OCI-LY3 (cell line): ENCODE measurements around the gene SLC28A1.
A peak's percentile ranks its signal among the peaks of the same experiment; 100 is the strongest.

Experiments
- H2AFZ ChIP-seq: fragments of 200-600, 300-600 bp; shearing (Covaris generic); 2 replicates; pipeline ENCODE4 v1.6.0; 2014; ENCODE audit warnings: antibody characterized with exemption, low read depth, low read length
- H3K27ac ChIP-seq: fragments of 200-600, 300-600 bp; sonication (generic); 2 replicates; pipeline ENCODE4 v1.5.1; 2014; ENCODE audit warnings: mild to moderate bottlenecking, low read length, moderate library complexity, mixed read lengths
- H3K27me3 ChIP-seq: fragments of 200-600, 300-600 bp; sonication (generic); 2 replicates; pipeline ENCODE4 v1.6.1; 2014; ENCODE audit warnings: low read depth, low read length, mixed read lengths
- H3K36me3 ChIP-seq: fragments of 200-600, 300-600 bp; sonication (generic); replicated peaks from 2 replicates; pipeline ENCODE3; 2014; ENCODE audit warnings: low read depth, low read length, mixed read lengths
- H3K4me1 ChIP-seq: fragments of 300-600, 200-600 bp; sonication (generic); 2 replicates; pipeline ENCODE4 v1.6.1; 2014; ENCODE audit warnings: low read length, mixed read lengths
- H3K4me2 ChIP-seq: fragments of 200-600, 300-600 bp; sonication (generic); 2 replicates; pipeline ENCODE4 v1.6.1; 2014; ENCODE audit warnings: low read length, mixed read lengths
- H3K4me3 ChIP-seq: fragments of 300-600, 200-600 bp; sonication (generic); 2 replicates; pipeline ENCODE4 v1.5.1; 2014; ENCODE audit warnings: antibody characterized with exemption, mild to moderate bottlenecking, low read length, moderate library complexity
- H3K79me2 ChIP-seq: fragments of 300-600, 200-600 bp; shearing (Covaris generic); 2 replicates; pipeline ENCODE4 v1.6.1; 2014; ENCODE audit warnings: mild to moderate bottlenecking, low read length, mixed read lengths
- H3K9ac ChIP-seq: fragments of 300-600, 200-600 bp; shearing (Covaris generic); 2 replicates; pipeline ENCODE4 v1.6.0; 2014; ENCODE audit warnings: mild to moderate bottlenecking, low read length, moderate library complexity
- H3K9me3 ChIP-seq: fragments of 200-600, 300-600 bp; shearing (Covaris generic); 2 replicates; pipeline ENCODE4 v1.6.1; 2014; ENCODE audit warnings: low read length, mixed read lengths; ENCODE audit not compliant: insufficient read depth
- H4K20me1 ChIP-seq: fragments of 200-600, 300-600 bp; sonication (generic); 2 replicates; pipeline ENCODE4 v1.6.1; 2016; ENCODE audit warnings: low read length, mixed read lengths; ENCODE audit not compliant: insufficient read depth
- CTCF ChIP-seq: fragments of 200-600, 300-600 bp; sonication (generic); IDR thresholded peaks from 2 replicates; pipeline ENCODE4 v1.5.1; 2014; ENCODE audit warnings: antibody characterized with exemption, low read length, low read depth
- EZH2phosphoT487 ChIP-seq: fragments of 200-600 bp; shearing (Covaris generic); IDR thresholded peaks from 2 replicates; pipeline ENCODE4 v1.6.1; 2018; ENCODE audit warnings: antibody characterized with exemption, mixed run types, low read depth

Gene SLC28A1

GRCh38 chr15:84928843-84929168 lies 44.3 kb downstream of the SLC28A1 start:
- no peaks in the 10 kb centered on the region for H3K79me2 ChIP-seq

GRCh38 chr15:84929795-84930603 lies 45.5 kb downstream of the SLC28A1 start:
- no peaks in the 10 kb centered on the region for H3K79me2 ChIP-seq
- TF ChIP-seq EZH2phosphoT487 (no peak), CTCF (no peak)
- no peaks in the 10 kb centered on the region for H3K27me3 ChIP-seq
- no peak overlapping the region for H3K4me2 ChIP-seq
- H3K4me3 ChIP-seq = no peak overlapping the region
- no peaks in the 10 kb centered on the region for H3K36me3 ChIP-seq
- H3K9ac ChIP-seq = no peak overlapping the region
- no peak overlapping the region for H2AFZ ChIP-seq
- peaks cover 14% of the 10 kb centered on the region for H3K4me1 ChIP-seq
- no peak overlapping the region for H3K27ac ChIP-seq
- H3K9me3 ChIP-seq = no peaks in the 10 kb centered on the region
- no peaks in the 10 kb centered on the region for H4K20me1 ChIP-seq

More at GRCh38 chr15:84928843-84929168, 44.3 kb downstream of the SLC28A1 start:
- no peaks in the 10 kb centered on the region for H3K27me3 ChIP-seq
- H3K9ac ChIP-seq = no peak overlapping the region
- H3K4me1 ChIP-seq = peaks cover 14% of the 10 kb centered on the region
- H4K20me1 ChIP-seq = no peaks in the 10 kb centered on the region
- no peak overlapping the region for H2AFZ ChIP-seq
- no peak overlapping the region for H3K4me3 ChIP-seq
- TF ChIP-seq CTCF (no peak), EZH2phosphoT487 (no peak)
- no peaks in the 10 kb centered on the region for H3K9me3 ChIP-seq
- H3K36me3 ChIP-seq = no peaks in the 10 kb centered on the region
- no peak overlapping the region for H3K4me2 ChIP-seq
- H3K27ac ChIP-seq = no peak overlapping the region

GRCh38 chr15:84934942-84935729 lies 50.7 kb downstream of the SLC28A1 start:
- no peaks in the 10 kb centered on the region for H3K36me3 ChIP-seq
- no peak overlapping the region for H3K9ac ChIP-seq
- peaks cover 10% of the 10 kb centered on the region for H3K27me3 ChIP-seq
- H3K4me3 ChIP-seq = no peak overlapping the region
- TF ChIP-seq EZH2phosphoT487 (no peak), CTCF (peak; percentile 42)
- peaks cover 2% of the 10 kb centered on the region; the same call in 1 of the 2 replicates for H3K4me1 ChIP-seq
- H2AFZ ChIP-seq = no peak overlapping the region
- no peaks in the 10 kb centered on the region for H3K79me2 ChIP-seq
- no peak overlapping the region for H3K27ac ChIP-seq
- H4K20me1 ChIP-seq = no peaks in the 10 kb centered on the region
- H3K9me3 ChIP-seq = no peaks in the 10 kb centered on the region
- H3K4me2 ChIP-seq = no peak overlapping the region

- H3K4me3 ChIP-seq = no peak overlapping the region
- TF ChIP-seq CTCF = no peak
- TF ChIP-seq EZH2phosphoT487 = no peak
- no peaks in the 10 kb centered on the region for H3K4me1 ChIP-seq
- no peak overlapping the region for H3K27ac ChIP-seq
- H3K9me3 ChIP-seq = no peaks in the 10 kb centered on the region
- H2AFZ ChIP-seq = peak overlapping the region; percentile 41; the same call in 1 of the 2 replicates
- H3K9ac ChIP-seq = no peak overlapping the region
- no peak overlapping the region for H3K4me2 ChIP-seq
- H3K27me3 ChIP-seq = peaks cover 15% of the 10 kb centered on the region
- H3K36me3 ChIP-seq = no peaks in the 10 kb centered on the region
- no peaks in the 10 kb centered on the region for H3K79me2 ChIP-seq
- H4K20me1 ChIP-seq = no peaks in the 10 kb centered on the region
These were observed 52.7 kb downstream of the SLC28A1 start for GRCh38 chr15:84937144-84937543.
